NT2/D1 (cell line): ENCODE results near the gene NUDCD3.

Experiments
- SUZ12 ChIP-seq: IDR thresholded peaks from 2 replicates; pipeline ENCODE4 v1.6.1; 2011; ENCODE audit not compliant: insufficient read length, insufficient read depth; ENCODE audit errors: extremely low read depth
- YY1 ChIP-seq: IDR thresholded peaks from 2 replicates; pipeline ENCODE4 v1.6.1; 2011; ENCODE audit not compliant: insufficient read length, insufficient read depth
- ZNF274 ChIP-seq: IDR thresholded peaks from 2 replicates; pipeline ENCODE4 v1.6.1; 2011; ENCODE audit warnings: mild to moderate bottlenecking, low read depth, low read length

DNA sequence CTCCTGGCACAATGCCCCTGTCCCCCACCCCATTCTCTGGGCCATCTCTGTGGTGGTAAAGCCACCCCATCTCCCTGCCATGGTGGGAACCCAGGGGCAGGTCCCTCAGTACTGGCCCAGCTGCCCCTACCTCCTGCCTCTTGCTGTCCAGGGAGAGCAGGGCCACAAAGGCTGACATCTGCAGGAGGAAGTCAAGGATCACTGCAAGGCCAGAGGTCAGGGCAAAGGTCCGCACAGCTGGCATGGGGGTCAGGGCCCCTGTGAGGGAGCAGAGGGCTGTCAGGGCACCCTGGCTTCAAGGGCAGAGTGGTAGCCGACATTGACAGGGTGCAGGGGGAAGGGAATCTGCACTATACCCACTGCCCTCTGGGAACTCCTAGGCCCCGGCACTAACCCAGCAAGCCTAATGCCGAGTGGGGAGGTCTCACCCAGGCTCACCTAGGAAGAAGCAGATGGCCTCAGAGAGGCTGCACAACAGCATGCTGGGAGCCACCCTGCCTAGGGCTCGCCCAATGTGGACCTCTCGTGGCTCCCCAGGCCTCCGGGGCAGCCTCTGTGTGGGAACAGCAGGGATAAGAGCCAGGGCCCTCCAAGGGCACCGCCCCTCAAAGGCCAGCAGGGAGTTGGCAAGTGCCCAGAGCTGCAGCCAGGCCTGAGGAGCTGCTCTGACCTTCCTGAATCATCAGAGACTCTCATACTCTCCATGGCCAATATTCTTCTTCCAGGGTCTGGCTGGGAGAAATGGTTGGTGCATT is 43.0 kb upstream of the NUDCD3 start:
- TF ChIP-seq YY1 (no peak), ZNF274 (no peak), SUZ12 (no peak)
